Karpas-422 (cell line): ENCODE results near the gene CCND1. TPM values are rescaled to one million over a fixed set of nuclear protein-coding genes. Genes with fewer than 3 reads are reported as not detected.
A peak's percentile ranks its signal among the peaks of the same experiment; 100 is the strongest.

Source experiments
- DNase-seq: peaks from one replicate; pipeline ENCODE4 v3.0.0-alpha.2; 2015
- H2AFZ ChIP-seq: fragments of 200-600 bp; sonication (generic); 2 replicates; pipeline ENCODE4 v1.6.1; 2014; ENCODE audit warnings: antibody characterized with exemption, low read length, mixed read lengths
- H3K27ac ChIP-seq: fragments of 200-600 bp; sonication (generic); 2 replicates; pipeline ENCODE4 v1.5.1; 2014; ENCODE audit warnings: mild to moderate bottlenecking, low read length, moderate library complexity
- H3K27me3 ChIP-seq: fragments of 200-600 bp; sonication (generic); 2 replicates; pipeline ENCODE4 v1.6.1; 2014; ENCODE audit warnings: low read length, mixed read lengths
- H3K36me3 ChIP-seq: fragments of 200-600 bp; sonication (generic); 2 replicates; pipeline ENCODE4 v1.6.1; 2014; ENCODE audit warnings: low read length, mixed read lengths; ENCODE audit not compliant: insufficient read depth
- H3K4me1 ChIP-seq: fragments of 200-600 bp; sonication (generic); 2 replicates; pipeline ENCODE4 v1.6.1; 2014; ENCODE audit warnings: mild to moderate bottlenecking, low read length, mixed read lengths
- H3K4me2 ChIP-seq: fragments of 200-600 bp; sonication (generic); 2 replicates; pipeline ENCODE4 v1.6.1; 2014; ENCODE audit warnings: low read length, low read depth, mild to moderate bottlenecking; ENCODE audit not compliant: poor library complexity, severe bottlenecking
- H3K4me3 ChIP-seq: fragments of 200-600 bp; sonication (generic); 2 replicates; pipeline ENCODE4 v1.5.1; 2014; ENCODE audit warnings: mild to moderate bottlenecking, antibody characterized with exemption, low read length, mixed read lengths
- H3K79me2 ChIP-seq: fragments of 200-600 bp; sonication (generic); 2 replicates; pipeline ENCODE4 v1.6.1; 2014; ENCODE audit warnings: mild to moderate bottlenecking, low read length, mixed read lengths
- H3K9ac ChIP-seq: fragments of 200-600 bp; sonication (generic); 2 replicates; pipeline ENCODE4 v1.6.0; 2014; ENCODE audit warnings: low read length
- H3K9me2 ChIP-seq: fragments of 200-600 bp; sonication (generic), shearing (Covaris generic); replicated peaks from 2 replicates; pipeline ENCODE4 v1.6.0; 2014; ENCODE audit warnings: mild to moderate bottlenecking, low read length, moderate library complexity; ENCODE audit not compliant: insufficient read depth
- H3K9me3 ChIP-seq: fragments of 300-700, 200-600 bp; sonication (generic); 2 replicates; pipeline ENCODE4 v1.6.1; 2014; ENCODE audit warnings: low read length, mixed read lengths
- H4K20me1 ChIP-seq: fragments of 200-600 bp; sonication (generic); 2 replicates; pipeline ENCODE4 v1.6.1; 2014; ENCODE audit warnings: mild to moderate bottlenecking, antibody characterized with exemption, low read length, low read depth; ENCODE audit not compliant: insufficient read depth
- total RNA-seq: library from RNA; depleted of rRNA; stranded (reverse); fragments of >200 nt; shearing (Covaris generic); gene quantifications from 2 replicates; pipeline ENCODE4 v1.2.3, GENCODE V29; 2014; ENCODE audit warnings: low replicate concordance

CCND1 gene
- total RNA-seq, 1 experiment from 2014 or later, result 4.3 TPM

DNA sequence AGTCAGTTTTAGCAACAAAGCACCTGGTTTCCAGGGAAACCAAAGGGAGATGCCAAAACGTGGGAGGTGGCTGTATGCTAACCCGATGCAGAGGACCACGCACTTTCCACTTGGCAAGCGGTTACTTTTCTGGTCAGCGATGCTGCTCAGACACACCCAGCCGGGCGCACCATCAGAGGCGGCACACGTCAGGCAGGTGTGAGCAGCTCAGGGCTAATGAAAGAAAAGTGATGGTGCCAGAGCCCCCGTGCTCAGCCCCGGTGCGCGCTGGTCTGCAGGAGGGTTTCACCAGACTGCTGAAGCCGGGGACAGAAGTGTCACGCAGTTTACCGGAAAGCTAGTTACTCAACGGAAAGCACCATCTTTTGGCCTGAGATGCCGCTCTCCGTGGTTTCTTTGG lies 28.5 kb downstream of the CCND1 start:
- Histone ChIP-seq H3K79me2 (peaks cover 20% of the 10 kb centered on the region), H3K9me2 (no peaks in the 10 kb centered on the region), H3K4me2 (no peak overlapping the region), H3K4me3 (no peak overlapping the region), H3K9ac (no peak overlapping the region), H3K27ac (no peak overlapping the region), H3K36me3 (peaks cover 8% of the 10 kb centered on the region; the same call in 1 of the 2 replicates), H4K20me1 (peaks cover 16% of the 10 kb centered on the region), H3K9me3 (no peaks in the 10 kb centered on the region), H3K4me1 (peaks cover 12% of the 10 kb centered on the region), H2AFZ (no peak overlapping the region), H3K27me3 (no peaks in the 10 kb centered on the region)
- DNase-seq, result no peak

DNA sequence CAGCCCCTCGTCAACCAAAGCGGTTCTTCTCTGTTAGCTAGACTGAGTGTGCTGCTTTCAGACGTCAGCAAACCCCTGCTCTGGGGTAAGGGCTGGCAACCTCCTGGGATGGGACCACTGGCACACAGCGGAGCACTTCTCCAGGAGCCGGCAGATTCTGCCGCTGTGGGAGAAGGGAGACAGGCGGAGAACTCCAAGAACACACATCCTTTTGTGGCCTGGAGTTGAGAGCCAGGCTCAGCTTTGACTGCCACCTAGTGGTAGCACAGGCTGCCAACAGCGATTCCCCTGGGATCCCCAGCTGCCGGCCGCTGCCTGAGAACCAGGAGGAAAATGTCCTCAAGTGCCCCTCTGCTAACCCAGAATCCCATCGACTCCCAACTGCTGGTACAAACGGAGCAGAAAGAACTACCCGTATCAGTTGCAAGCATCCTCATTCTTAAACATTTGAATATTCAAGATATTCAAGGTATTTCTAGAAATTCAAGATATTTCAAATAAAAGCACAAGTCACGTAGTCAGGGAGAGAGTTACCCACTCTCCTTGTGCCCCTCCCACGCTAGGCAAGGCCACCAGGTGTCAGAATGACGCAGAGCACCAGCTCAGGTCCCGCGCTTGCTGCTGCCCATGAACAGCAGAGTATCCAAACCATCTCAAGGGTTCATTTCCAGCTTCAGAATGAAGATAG lies 29.3 kb downstream of the CCND1 start:
- peaks cover 22% of the 10 kb centered on the region for H4K20me1 ChIP-seq
- no peak overlapping the region for H3K4me3 ChIP-seq
- peaks cover 8% of the 10 kb centered on the region; the same call in 1 of the 2 replicates for H3K36me3 ChIP-seq
- H3K9ac ChIP-seq, result no peak overlapping the region
- peaks cover 26% of the 10 kb centered on the region for H3K79me2 ChIP-seq
- no peak overlapping the region for H3K4me2 ChIP-seq
- H3K9me3 ChIP-seq, result no peaks in the 10 kb centered on the region
- H3K4me1 ChIP-seq, result peaks cover 12% of the 10 kb centered on the region
- H3K27me3 ChIP-seq, result no peaks in the 10 kb centered on the region
- H3K9me2 ChIP-seq, result no peaks in the 10 kb centered on the region
- H3K27ac ChIP-seq, result no peak overlapping the region
- DNase-seq, result peak; percentile 90
- H2AFZ ChIP-seq, result no peak overlapping the region

DNA sequence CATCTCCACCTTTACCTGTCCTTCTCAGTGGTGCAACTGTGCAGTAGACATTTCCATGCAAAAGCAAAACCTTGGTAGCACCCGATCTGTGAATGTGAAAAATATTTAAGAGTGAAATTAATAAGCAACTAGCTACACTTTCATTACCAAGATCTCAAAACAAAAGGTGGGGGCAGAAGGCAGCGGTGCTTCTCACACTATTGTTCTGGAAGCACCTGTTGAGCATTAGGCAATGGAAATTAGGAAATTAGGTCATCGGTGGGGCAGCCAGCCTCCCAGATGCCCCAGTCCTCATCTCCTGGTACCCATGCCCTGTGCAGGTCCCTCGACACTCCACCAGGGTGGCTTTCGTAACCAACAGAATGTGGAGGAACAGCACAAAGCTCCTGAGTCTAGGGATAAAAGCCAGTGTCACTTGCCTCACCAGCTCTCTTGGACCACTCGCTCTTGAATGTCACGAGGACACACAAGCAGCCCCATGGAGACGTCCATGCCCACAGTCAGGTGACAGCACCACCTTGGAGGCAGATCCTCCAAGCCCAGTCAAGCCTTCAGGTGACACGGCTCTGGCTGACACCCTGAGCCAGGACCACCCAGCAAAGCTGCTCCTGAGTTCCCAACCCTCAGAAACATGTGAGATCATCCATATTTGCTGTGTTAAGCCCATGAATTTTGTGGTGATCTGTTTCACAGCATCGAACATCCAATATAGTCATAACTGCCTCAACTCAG lies 30.9 kb downstream of the CCND1 start:
- Histone ChIP-seq H3K4me3 (no peak overlapping the region), H3K36me3 (peaks cover 8% of the 10 kb centered on the region; the same call in 1 of the 2 replicates), H3K79me2 (peaks cover 26% of the 10 kb centered on the region), H3K27ac (no peak overlapping the region), H3K9me2 (no peaks in the 10 kb centered on the region), H3K4me1 (peaks cover 12% of the 10 kb centered on the region), H2AFZ (no peak overlapping the region), H4K20me1 (peaks cover 22% of the 10 kb centered on the region), H3K27me3 (no peaks in the 10 kb centered on the region), H3K4me2 (no peak overlapping the region), H3K9ac (no peak overlapping the region), H3K9me3 (no peaks in the 10 kb centered on the region)
- DNase-seq, result no peak

DNA sequence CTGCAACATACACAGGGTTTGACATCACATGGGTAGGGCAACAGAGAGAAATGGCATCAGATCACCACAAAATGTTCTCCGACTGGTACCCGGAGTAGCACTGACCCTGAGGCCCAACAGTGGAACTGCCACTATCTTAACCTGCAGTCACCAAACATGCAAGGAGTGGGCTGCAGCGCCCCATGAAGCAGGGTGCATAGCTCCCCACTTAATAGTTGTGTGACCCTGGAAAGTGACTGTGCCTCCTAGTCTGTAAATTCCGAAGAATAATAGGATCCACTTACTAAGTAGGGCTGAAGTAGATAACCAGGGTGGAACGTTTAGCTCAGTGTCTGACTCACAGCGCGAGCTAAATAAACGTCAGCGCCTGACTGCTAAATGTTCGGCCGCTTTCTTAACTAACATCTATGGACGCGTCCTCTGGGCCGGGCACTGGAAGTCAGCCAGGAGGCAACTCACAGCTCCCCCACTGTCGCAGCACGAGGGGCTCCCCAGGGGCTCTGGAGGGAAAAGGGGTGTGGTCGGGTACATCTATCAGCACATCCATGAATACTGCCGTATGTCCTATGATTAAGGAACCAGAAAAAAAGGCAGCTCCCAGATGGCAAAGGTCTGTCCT lies 33.4 kb downstream of the CCND1 start:
- Histone ChIP-seq H3K4me2 (peak overlapping the region; percentile 76), H3K9me3 (no peaks in the 10 kb centered on the region), H3K27me3 (no peaks in the 10 kb centered on the region), H3K79me2 (peaks cover 26% of the 10 kb centered on the region), H4K20me1 (peaks cover 19% of the 10 kb centered on the region), H3K9ac (peak overlapping the region; percentile 95), H3K9me2 (no peaks in the 10 kb centered on the region), H2AFZ (no peak overlapping the region), H3K27ac (no peak overlapping the region), H3K4me3 (peak overlapping the region; percentile 79), H3K36me3 (peaks cover 4% of the 10 kb centered on the region; the same call in 1 of the 2 replicates), H3K4me1 (peaks cover 12% of the 10 kb centered on the region)
- peak; percentile 68 for DNase-seq

DNA sequence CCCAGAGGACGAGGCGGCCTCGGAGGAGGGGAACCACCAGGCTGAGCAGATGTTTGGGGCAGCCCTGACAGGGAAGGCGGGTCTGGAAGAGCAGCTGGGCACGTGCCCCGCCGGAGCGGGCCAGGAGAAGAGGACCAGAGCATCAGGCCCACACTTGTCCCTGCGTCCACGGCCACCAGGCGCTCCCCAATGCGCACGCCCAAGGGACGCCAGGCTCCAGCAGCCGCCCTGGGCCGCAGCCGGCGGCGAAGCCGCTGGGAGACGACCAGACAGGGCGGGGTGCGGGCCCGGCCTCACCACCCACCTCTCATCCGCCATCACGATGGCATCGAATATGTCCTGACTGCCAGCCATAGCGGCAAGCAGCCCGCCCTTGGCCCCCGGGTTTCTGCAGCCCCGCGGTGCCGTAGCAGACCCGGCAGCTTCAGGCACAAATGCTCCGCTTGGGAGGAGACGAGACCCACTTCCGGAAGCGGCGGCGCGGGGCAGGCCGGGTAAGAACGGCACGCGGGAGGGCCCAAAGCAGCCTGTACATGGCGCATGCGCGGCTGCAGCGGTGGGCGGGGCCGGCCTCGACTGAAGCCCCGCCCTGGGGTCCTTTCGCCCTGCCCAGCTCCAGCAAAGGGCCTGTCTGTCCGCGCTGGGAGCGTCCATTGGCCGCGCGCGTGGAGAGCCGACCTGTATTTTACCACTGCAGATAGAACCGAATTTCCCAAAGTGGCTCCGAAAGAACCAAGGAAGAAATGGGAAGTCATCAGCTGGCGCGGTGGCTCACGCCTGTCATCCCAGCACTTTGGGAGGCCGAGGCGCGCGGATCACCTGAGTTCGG lies 34.1 kb downstream of the CCND1 start, which contains the start of gene LTO1:
Gene LTO1 (minus strand): TSS at position 468 of the 829 bp plus-strand sequence. CDS start 114 bp downstream, at position 354.
- Histone ChIP-seq H2AFZ (peak within 1 kb of the TSS; percentile 69), H3K4me2 (peak within 1 kb of the TSS; percentile 76), H3K4me1 (peaks cover 12% of the 10 kb centered on the region), H3K4me3 (peak within 1 kb of the TSS; percentile 79), H3K36me3 (no peaks in the 10 kb centered on the region), H3K9me3 (no peaks in the 10 kb centered on the region), H4K20me1 (peaks cover 17% of the 10 kb centered on the region), H3K79me2 (peaks cover 26% of the 10 kb centered on the region), H3K9me2 (no peaks in the 10 kb centered on the region), H3K27ac (no peak within 1 kb of the TSS), H3K9ac (peak within 1 kb of the TSS; percentile 95), H3K27me3 (no peaks in the 10 kb centered on the region)
- DNase-seq, result peak; percentile 97

DNA sequence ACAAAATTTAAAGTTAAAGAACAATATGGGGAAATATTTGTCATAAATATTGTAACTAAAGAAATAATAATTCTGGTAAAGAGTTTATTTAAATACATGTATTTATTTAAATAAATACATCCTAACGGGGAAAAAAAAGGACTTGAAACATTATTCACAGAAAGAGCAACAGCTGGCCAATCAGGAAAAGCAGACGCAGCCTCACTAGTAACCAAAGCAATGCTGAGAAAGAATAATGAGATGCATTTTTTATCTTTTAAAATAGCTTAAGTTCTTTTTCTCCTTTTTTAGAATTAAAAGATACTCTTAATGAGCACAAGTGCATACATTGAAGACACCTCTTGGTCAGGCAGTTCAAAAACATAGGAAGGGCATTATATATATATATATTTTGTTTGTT lies 36.8 kb downstream of the CCND1 start:
- Histone ChIP-seq H3K9me3 (no peaks in the 10 kb centered on the region), H2AFZ (no peak overlapping the region), H3K9me2 (no peaks in the 10 kb centered on the region), H3K27me3 (no peaks in the 10 kb centered on the region), H3K79me2 (peaks cover 23% of the 10 kb centered on the region), H3K9ac (no peak overlapping the region), H3K4me3 (no peak overlapping the region), H3K36me3 (no peaks in the 10 kb centered on the region), H3K4me1 (peaks cover 12% of the 10 kb centered on the region), H3K27ac (no peak overlapping the region), H4K20me1 (peaks cover 17% of the 10 kb centered on the region), H3K4me2 (no peak overlapping the region)
- DNase-seq, result no peak

DNA sequence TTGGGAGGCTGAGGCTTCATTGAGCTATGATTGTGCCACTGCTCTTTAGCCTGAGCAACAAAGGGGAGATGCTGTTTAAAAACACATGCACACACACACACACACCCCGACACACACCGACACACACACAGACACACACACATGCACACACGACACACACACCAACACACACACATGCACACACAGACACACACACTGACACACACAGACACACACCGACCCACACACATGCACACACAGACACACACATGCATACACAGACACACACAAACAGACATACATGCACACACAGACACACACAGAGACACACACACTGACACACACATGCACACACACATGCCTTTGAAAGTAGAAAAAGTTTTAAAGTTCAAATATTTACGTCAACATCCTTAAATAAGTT lies 39.7 kb downstream of the CCND1 start:
- no peak for DNase-seq
- Histone ChIP-seq H3K9ac (no peak overlapping the region), H3K9me3 (no peaks in the 10 kb centered on the region), H4K20me1 (no peaks in the 10 kb centered on the region), H3K27ac (no peak overlapping the region), H3K27me3 (peaks cover 3% of the 10 kb centered on the region; the same call in 1 of the 2 replicates), H3K4me2 (no peak overlapping the region), H3K4me1 (no peaks in the 10 kb centered on the region), H3K79me2 (no peaks in the 10 kb centered on the region), H3K4me3 (no peak overlapping the region), H2AFZ (no peak overlapping the region), H3K9me2 (no peaks in the 10 kb centered on the region), H3K36me3 (no peaks in the 10 kb centered on the region)
